ENCODE measurements around the gene LYRM4. TPM values are rescaled to one million over a fixed set of nuclear protein-coding genes. Genes with fewer than 3 reads are reported as not detected.

LYRM4 gene
- total RNA-seq, 4 donors from 2014 or later: 9.2 to 28.2 (median 14.2) TPM

- Histone ChIP-seq H3K9me3 (no peaks in the 10 kb centered on the region), H3K27me3 (no peaks in the 10 kb centered on the region), H3K27ac (no peak overlapping the region), H3K4me1 (peaks cover 0 to 8% (median 0%) of the 10 kb centered on the region in 3 donors), H3K36me3 (no peaks in the 10 kb centered on the region), H3K4me3 (no peak overlapping the region)
- 75 to 96% methylated on average over 8 of the region's 8 CpGs for WGBS, 2 donors
- TF ChIP-seq POLR2A (IDR thresholded peaks at IDR 0.05) (no peak), CTCF (IDR thresholded peaks at IDR 0.05) (no peak)
- no peak for DNase-seq
- intact Hi-C loops (cut with DNase I): no loop called here
Measured at GRCh38 chr6:5136851-5137250, 123.9 kb downstream of the LYRM4 start.

- Histone ChIP-seq H3K27ac (no peak overlapping the region), H3K4me3 (no peak overlapping the region), H3K4me1 (peaks cover 0 to 9% (median 0%) of the 10 kb centered on the region in 3 donors), H3K9me3 (no peaks in the 10 kb centered on the region), H3K27me3 (no peaks in the 10 kb centered on the region), H3K36me3 (no peaks in the 10 kb centered on the region)
- intact Hi-C loops (cut with DNase I): no loop called here
- 55 to 65% methylated on average over 9 of the region's 9 CpGs for WGBS, 2 donors
- no peak for TF ChIP-seq POLR2A (IDR thresholded peaks at IDR 0.05)
- peak; percentile 20 to 59 (median 44) for TF ChIP-seq CTCF (IDR thresholded peaks at IDR 0.05)
- no peak for DNase-seq
Measured at GRCh38 chr6:5135788-5136376, 124.9 kb downstream of the LYRM4 start.

GRCh38 chr6:5133943-5134342 lies 126.8 kb downstream of the LYRM4 start:
- H3K4me3 ChIP-seq: no peak overlapping the region
- H3K27me3 ChIP-seq: no peaks in the 10 kb centered on the region
- no peak overlapping the region for H3K27ac ChIP-seq
- no peak for TF ChIP-seq POLR2A (IDR thresholded peaks at IDR 0.05)
- no peaks in the 10 kb centered on the region for H3K36me3 ChIP-seq
- H3K4me1 ChIP-seq: peaks cover 0 to 9% (median 0%) of the 10 kb centered on the region in 3 donors
- H3K9me3 ChIP-seq: no peaks in the 10 kb centered on the region
- no peak for DNase-seq
- 47 to 55% methylated on average over 2 of the region's 2 CpGs for WGBS, 2 donors
- intact Hi-C loops (cut with DNase I): no loop called here

- Histone ChIP-seq H3K36me3 (no peaks in the 10 kb centered on the region), H3K4me1 (peaks cover 0 to 9% (median 0%) of the 10 kb centered on the region in 3 donors), H3K9me3 (no peaks in the 10 kb centered on the region), H3K27me3 (no peaks in the 10 kb centered on the region), H3K27ac (peak overlapping the region in 3 of 4 donors; percentile 47 to 72 (median 67)), H3K4me3 (peak overlapping the region in 3 of 4 donors; percentile 13 to 46 (median 18))
- DNase-seq: no peak
- intact Hi-C loops (cut with DNase I): no loop called here
- WGBS, 2 donors: 36 to 68% methylated on average over 5 to 6 of the region's 7 CpGs
- TF ChIP-seq CTCF (IDR thresholded peaks at IDR 0.05) (no peak), POLR2A (IDR thresholded peaks at IDR 0.05) (no peak)
Measured at GRCh38 chr6:5132731-5133130, 128.0 kb downstream of the LYRM4 start.

GRCh38 chr6:5130135-5130866 lies 130.4 kb downstream of the LYRM4 start:
- TF ChIP-seq CTCF (IDR thresholded peaks at IDR 0.05) (no peak), POLR2A (IDR thresholded peaks at IDR 0.05) (no peak)
- no peaks in the 10 kb centered on the region for H3K27me3 ChIP-seq
- no peak overlapping the region for H3K4me3 ChIP-seq
- no peaks in the 10 kb centered on the region for H3K9me3 ChIP-seq
- H3K36me3 ChIP-seq: no peaks in the 10 kb centered on the region
- no peak overlapping the region for H3K27ac ChIP-seq
- peaks cover 0 to 9% (median 0%) of the 10 kb centered on the region in 3 donors for H3K4me1 ChIP-seq
- intact Hi-C loops (cut with DNase I): no loop called here
- WGBS, 2 donors: 74 to 83% methylated on average over 4 to 5 of the region's 10 CpGs
- no peak for DNase-seq

Data from esophagus squamous epithelium (tissue), 5 donors.